Esophagus muscularis mucosa (tissue), 3 donors: ENCODE results near the gene NHSL1.

Experiments used
- POLR2A ChIP-seq: fragments of 450-650 bp; IDR thresholded peaks from one replicate; pipeline ENCODE4 v1.6.1; 2017; ENCODE audit warnings: antibody characterized with exemption, moderate library complexity, mild to moderate bottlenecking, low read depth
- POLR2AphosphoS5 ChIP-seq, 2 donors: sonication (generic); formaldehyde crosslinking; IDR thresholded peaks; one replicate each; pipeline ENCODE4 v1.6.1; 2017; ENCODE audit warnings: antibody characterized with exemption in 2 of 2
- TF ChIP-seq, protein P1 (sequence below), 3 experiments: fragments of 200-600 bp in 2 of 3; fragments of 450-650 bp in 1 of 3; sonication (generic) in 2 of 3; IDR thresholded peaks; one replicate each; pipeline ENCODE4 v1.5.1; 2017 to 2019; ENCODE audit warnings: antibody characterized with exemption in 3 of 3, mild to moderate bottlenecking in 2 of 3, moderate library complexity in 1 of 3

GRCh38 chr6:138402838-138403187, 96.5 kb downstream of the NHSL1 start:
- TF ChIP-seq, protein P1, sequence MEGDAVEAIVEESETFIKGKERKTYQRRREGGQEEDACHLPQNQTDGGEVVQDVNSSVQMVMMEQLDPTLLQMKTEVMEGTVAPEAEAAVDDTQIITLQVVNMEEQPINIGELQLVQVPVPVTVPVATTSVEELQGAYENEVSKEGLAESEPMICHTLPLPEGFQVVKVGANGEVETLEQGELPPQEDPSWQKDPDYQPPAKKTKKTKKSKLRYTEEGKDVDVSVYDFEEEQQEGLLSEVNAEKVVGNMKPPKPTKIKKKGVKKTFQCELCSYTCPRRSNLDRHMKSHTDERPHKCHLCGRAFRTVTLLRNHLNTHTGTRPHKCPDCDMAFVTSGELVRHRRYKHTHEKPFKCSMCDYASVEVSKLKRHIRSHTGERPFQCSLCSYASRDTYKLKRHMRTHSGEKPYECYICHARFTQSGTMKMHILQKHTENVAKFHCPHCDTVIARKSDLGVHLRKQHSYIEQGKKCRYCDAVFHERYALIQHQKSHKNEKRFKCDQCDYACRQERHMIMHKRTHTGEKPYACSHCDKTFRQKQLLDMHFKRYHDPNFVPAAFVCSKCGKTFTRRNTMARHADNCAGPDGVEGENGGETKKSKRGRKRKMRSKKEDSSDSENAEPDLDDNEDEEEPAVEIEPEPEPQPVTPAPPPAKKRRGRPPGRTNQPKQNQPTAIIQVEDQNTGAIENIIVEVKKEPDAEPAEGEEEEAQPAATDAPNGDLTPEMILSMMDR (IDR thresholded peaks at IDR 0.05): no peak
- TF ChIP-seq POLR2A (no peak), POLR2AphosphoS5 (IDR thresholded peaks at IDR 0.05) (no peak)
